Esophagus mucosa (tissue), 1 donor: Measurements from ENCODE around the gene HRAS. TPM values are rescaled to one million over a fixed set of nuclear protein-coding genes. Genes with fewer than 3 reads are reported as not detected.
"Not testable (repeated sequence)": the region's sequence is repeated elsewhere in the genome, so short reads cannot be mapped to it uniquely, and the experiment has no call there.

ENCODE experiments used
- ATAC-seq: fragments of 200-7000 bp; cut with Tn5 transposase; one replicate; pipeline ENCODE4 v1.9.1; 2020
- total RNA-seq: library from RNA; stranded (reverse); gene quantifications from one replicate; pipeline ENCODE4 v1.2.4, GENCODE V29; 2023
- donor health status: DM: yes; HTN: yes; CAD: no.

The HRAS gene
- 118 TPM for total RNA-seq

- ATAC-seq = peak; percentile 81
These were observed at the start of gene HRAS for GRCh38 chr11:535519-536454. Gene HRAS, minus strand, starts transcription at chr11:535576.

DNA sequence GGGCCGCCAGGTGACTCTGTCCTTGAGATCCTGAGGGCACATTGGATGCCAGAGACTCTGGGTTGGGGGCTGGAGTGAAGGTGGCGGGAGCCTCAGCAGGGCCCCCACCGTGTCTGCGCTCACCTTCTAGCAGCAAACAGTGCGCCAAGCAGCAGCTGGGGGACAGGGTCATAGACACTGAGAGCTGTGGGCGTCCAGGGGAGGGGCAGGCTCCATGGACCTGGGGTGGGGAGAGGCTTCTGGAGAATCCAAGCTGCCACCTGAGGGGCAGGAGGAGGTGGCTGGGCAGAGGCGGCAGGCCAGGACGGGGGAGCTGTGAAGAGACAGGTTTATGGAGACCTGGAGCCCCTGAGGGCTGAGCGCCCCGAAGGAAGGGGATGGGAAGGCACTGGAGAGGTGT is 48.9 kb upstream of the HRAS start:
- no peak for ATAC-seq

GRCh38 chr11:581752-582151 is 46.4 kb upstream of the HRAS start:
- ATAC-seq = no peak

DNA sequence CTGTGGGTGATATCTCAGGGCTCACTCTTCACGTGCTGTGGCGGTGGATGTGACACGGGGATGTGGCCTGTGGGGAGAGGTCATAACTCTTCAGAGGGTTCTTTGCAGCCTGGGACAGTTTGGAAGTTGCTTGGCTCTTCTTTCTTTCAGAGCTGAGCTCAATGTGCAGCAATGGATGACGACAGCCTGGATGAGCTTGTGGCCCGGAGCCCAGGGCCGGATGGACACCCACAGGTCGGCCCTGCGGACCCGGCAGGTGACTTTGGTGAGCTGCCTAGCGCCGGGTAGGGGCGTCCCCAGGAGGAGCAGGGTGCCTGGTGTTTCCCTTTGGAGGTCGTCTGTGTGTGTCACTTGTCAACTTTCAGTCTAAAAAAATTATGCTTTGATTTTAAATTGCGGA is 46.0 kb upstream of the HRAS start:
- no peak for ATAC-seq

DNA sequence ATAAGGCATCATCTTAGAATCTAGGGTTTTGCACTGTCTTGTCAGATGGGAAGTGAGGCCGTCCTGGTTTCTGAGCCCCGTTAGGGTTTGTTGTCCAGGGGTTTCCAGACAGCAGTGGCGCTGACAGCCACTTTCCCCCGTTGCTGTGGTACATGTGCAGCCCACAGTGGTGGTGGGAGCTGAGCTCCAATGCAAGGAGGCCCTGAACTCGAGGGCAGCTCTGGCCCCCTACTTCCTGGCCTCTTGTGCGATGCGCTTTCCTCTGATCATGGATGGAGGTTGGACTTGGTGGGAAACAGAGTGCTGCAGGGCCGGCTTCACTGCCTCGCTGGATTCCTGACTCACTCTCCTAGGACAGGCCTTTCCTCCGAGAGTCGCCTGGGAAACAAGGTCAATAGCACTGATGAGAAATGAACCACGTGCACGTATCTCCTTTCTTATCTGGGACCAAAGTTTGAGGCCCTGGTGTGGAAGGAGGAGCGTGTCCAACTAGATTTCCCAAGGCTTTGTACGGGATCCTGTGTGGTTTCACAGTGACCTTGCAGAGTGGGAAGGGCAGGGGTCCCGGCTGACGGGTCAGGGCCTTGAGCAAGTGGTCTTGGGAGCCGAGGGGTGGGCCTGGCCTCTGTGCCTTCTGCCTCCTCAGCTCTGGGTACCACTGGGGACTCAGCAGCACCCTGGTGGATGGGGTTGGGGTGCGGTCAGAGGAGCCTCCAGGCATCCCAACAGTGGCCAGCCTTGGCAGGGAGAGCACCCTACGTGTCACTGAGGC is 44.6 kb upstream of the HRAS start:
- ATAC-seq = no peak

DNA sequence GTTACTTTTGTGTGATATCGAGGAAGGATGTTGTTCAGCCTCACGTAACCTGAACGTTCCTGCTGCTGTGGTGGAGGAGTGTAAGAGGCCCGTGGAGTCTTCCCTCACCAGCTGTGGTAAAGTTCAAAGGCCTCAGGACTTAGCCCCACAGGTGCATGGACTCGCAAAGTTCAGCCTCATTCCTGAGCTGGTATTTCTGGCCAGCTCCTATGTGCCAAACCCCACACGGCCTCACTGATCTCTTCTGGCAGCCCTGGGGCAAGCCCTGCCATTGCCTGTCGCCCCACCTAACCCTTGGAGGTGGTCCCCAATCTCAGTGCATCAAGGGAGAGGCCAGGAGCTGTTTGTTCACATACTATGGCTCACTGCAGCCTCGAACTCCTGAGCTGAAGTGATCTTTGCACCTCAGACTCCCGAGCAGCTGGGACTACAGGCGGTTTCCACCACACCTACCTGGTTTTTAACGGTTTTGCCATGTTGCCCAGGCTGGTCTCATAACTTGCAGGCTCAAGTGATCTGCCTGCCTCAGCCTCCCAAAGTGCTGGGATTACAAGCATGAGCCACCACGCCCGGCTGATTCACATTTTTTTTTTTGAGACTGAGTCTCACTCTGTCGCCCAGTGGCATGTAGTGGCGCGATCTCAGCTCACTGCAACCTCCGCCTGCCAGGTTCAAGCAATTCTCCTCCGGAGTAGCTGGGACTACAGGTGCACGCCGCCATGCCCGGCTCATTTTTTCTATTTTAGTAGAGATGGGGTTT is 43.1 kb upstream of the HRAS start:
- peak; percentile 26 for ATAC-seq

DNA sequence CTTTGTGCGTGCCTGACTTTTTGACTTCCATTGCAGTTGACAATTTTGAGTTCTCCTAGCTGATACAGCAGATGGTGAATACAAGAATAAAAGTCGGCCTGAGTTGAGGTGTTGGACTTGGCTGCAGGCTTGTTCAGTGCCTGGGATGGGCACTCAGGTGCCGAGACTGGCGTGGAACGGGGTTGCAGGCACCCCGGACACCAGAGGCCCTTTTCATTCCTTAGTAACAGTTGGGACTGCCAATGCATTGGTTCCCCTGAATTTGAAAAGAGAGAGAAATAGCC is 42.2 kb upstream of the HRAS start:
- no peak for ATAC-seq

- no peak for ATAC-seq
These were observed 41.6 kb upstream of the HRAS start for GRCh38 chr11:576811-577610.

- peak; percentile 87 for ATAC-seq
These were observed 40.8 kb upstream of the HRAS start, which contains the start of gene PHRF1 for GRCh38 chr11:575996-576768. Gene PHRF1, plus strand, starts transcription at chr11:576470. Its CDS starts 5,043 bp downstream, at chr11:581513.

GRCh38 chr11:575313-575995 is 40.1 kb upstream of the HRAS start:
- ATAC-seq = peak; percentile 3

- peak; percentile 0 for ATAC-seq
These were observed 39.4 kb upstream of the HRAS start for GRCh38 chr11:574632-575312.

- ATAC-seq = not testable (repeated sequence)
These were observed 38.7 kb upstream of the HRAS start for GRCh38 chr11:574031-574570.

- no peak for ATAC-seq
These were observed 37.9 kb upstream of the HRAS start for GRCh38 chr11:573146-573759.

GRCh38 chr11:571802-572185 is 36.4 kb upstream of the HRAS start:
- no peak for ATAC-seq

GRCh38 chr11:569158-569885 is 33.9 kb upstream of the HRAS start:
- no peak for ATAC-seq

GRCh38 chr11:568306-569157 is 33.2 kb upstream of the HRAS start:
- peak; percentile 86 for ATAC-seq

DNA sequence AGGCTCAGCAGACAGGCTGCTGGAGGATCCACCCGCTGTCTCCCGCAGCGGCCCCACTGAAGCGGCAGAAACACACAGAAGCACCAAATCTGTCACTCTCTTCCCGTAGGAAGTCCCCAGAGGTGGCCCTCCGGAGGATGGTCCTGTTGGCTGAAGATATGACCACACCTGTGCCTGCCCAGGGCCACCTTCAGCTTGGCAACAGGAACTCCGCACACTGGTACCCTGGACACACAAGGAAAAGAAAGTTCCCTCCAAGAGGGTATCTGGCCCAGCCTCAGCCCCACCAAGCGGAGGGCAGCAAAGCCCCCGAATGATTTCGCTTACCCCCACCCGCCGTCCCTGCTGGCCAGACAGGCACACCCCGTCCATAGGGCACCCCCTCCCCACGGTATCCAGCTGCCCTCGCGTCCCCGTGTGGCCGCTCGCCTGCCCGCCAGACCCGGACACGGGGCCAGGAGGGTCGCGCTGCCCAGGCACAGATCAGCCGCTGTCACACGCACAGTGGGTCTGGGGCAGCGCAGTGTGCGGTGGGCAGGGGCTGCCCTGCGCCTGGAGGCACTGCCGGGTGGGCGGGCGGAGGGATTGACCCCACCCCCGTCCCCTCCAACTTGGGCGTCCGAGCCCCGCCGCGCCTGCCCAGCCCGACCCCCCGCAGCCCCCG is 32.4 kb upstream of the HRAS start:
- peak; percentile 3 for ATAC-seq
